ENCODE data around the gene GALNT14. TPM values are rescaled to one million over a fixed set of nuclear protein-coding genes. Genes with fewer than 3 reads are reported as not detected.

The GALNT14 gene
- polyA plus RNA-seq, 6 donors from 2014 or later: 0.45 to 1.4 (median 0.64) TPM; not detected in 2

DNA sequence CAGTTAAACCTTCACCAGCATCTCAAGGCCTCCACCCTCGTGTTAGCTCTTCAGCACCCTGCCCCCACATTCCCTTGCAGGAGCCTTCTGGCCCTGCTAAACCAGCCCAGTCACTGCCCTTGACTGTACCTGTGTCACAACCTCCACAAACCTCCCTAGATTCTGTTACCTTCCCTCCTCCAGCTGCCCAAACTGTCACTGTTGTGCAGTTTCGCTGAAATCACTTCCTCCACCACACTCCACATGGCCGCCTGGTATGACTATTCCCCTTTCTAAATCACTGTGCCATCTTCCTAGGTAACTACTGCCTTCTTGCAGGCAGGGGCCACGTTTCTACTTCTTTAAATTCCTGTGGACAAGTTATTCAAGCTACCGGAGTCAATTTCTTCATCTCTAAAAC is 160.2 kb downstream of the GALNT14 start:
- Mint-ChIP-seq H3K4me1 (no peaks in the 10 kb centered on the region), H3K27ac (no peak overlapping the region), H3K36me3 (no peaks in the 10 kb centered on the region), H3K27me3 (no peaks in the 10 kb centered on the region), H3K9me3 (no peaks in the 10 kb centered on the region), H3K4me3 (no peak overlapping the region)
- ATAC-seq (ENCODE audit: low read depth in 2 of 2) (no peak), DNase-seq (no peak)

DNA sequence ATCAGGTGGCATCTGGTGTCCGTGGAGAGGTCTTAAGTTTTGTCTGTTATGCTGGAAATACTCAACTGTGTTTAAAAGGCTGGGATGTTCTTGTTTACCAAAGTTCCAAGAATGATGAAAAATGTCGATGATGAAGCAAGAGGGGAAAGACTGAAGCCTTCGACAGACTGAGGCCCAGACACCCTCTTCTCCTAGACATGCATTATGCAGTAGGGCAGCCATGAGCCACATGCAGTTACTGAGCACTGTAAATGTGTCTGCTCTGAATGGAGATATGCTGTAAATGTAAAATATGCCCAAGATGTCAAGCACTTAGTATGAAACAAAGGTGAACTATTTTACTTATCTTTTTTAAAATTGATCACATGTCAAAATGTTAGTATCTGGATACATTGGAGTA is 163.1 kb downstream of the GALNT14 start:
- Mint-ChIP-seq H3K27ac (no peak overlapping the region), H3K4me1 (no peaks in the 10 kb centered on the region), H3K36me3 (no peaks in the 10 kb centered on the region), H3K4me3 (no peak overlapping the region), H3K9me3 (no peaks in the 10 kb centered on the region), H3K27me3 (no peaks in the 10 kb centered on the region)
- DNase-seq (no peak), ATAC-seq (ENCODE audit: low read depth in 2 of 2) (no peak)

DNA sequence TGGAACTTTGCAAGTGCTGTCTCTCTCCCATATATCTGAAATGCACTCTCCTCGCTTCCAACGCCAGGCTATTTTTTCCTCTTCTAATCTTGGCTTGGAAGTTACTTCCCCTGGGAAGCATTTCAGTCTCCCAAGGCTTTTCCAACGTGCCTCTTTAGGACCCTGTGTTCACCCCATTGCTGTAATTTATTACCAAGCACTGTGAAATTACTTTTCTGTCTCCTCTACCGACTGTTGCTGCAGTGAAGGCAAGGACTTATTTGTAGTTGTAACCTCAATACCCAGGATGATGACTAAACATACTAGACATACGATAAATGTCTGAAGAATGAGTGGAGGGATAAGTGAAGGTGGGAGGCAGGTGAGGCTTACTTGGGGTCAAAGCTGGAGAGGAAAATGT is 163.7 kb downstream of the GALNT14 start:
- Mint-ChIP-seq H3K27me3 (no peaks in the 10 kb centered on the region), H3K9me3 (no peaks in the 10 kb centered on the region), H3K27ac (peak overlapping the region in 1 of 6 donors; percentile 10), H3K36me3 (no peaks in the 10 kb centered on the region), H3K4me3 (no peak overlapping the region), H3K4me1 (no peaks in the 10 kb centered on the region)
- DNase-seq (no peak), ATAC-seq (ENCODE audit: low read depth in 2 of 2) (no peak)

DNA sequence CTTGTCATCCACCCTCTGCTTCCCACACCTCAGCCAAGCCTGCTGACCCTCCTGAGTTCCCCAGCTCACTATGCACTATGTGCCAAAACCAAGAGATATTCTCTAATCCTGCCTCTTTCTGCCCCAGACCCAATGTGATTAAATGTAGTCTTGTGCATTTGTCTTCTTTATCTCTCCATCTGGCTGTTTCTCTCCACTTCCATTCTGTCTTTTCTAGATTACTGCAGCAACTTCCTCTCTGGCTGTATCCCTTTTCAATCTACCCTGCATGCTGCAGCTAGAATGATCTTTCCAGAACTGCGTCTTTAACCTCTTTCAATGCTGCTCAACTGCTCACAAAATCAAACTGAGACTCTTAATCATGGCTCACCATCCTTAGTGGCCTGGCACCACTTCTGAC is 164.1 kb downstream of the GALNT14 start:
- H3K27ac Mint-ChIP-seq: peak overlapping the region in 1 of 6 donors; percentile 47
- H3K9me3 Mint-ChIP-seq: no peaks in the 10 kb centered on the region
- no peaks in the 10 kb centered on the region for H3K27me3 Mint-ChIP-seq
- H3K36me3 Mint-ChIP-seq: no peaks in the 10 kb centered on the region
- H3K4me3 Mint-ChIP-seq: no peak overlapping the region
- DNase-seq (no peak), ATAC-seq (ENCODE audit: low read depth in 2 of 2) (no peak)
- H3K4me1 Mint-ChIP-seq: no peaks in the 10 kb centered on the region

DNA sequence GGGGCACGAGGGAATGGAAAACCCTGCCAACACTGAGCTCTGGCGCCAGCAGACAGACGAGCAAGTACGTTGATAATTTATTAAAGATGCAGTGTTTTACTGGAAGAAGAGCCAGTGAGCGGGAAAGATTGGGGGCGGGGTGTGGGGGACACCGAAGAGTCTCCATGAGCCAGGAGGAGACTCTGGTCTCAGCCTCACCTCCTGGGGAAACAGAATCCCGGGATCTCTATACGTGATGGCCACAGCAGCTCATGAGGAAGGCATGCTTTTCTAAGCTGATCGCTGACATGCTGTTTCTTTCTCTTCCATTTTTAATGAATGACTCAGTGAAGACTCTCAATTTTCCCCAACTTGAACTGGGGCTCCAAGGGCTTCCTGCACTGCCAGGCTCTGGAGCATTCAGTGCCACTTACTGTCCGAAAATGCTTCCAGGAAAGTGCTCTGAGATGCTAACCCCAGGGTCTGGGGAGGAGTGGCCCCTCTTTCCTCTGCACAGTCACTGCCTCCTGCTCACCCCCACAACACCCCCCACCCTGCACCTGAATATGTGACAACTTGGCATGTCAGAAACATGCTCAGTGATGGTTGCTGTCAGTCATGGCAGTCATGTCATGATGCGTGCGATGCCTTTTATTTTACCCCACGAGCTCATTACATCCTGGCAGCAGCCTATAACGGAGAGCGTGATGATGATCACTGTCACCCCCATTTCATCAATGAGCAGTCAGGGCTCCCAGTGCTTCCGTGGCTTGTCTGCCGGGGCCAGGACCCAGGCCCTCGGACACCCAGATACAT is 166.8 kb downstream of the GALNT14 start:
- no peak overlapping the region for H3K4me3 Mint-ChIP-seq
- H3K27me3 Mint-ChIP-seq: no peaks in the 10 kb centered on the region
- DNase-seq (no peak), ATAC-seq (ENCODE audit: low read depth in 2 of 2) (no peak)
- H3K9me3 Mint-ChIP-seq: no peaks in the 10 kb centered on the region
- no peaks in the 10 kb centered on the region for H3K4me1 Mint-ChIP-seq
- no peaks in the 10 kb centered on the region for H3K36me3 Mint-ChIP-seq
- peak overlapping the region in 1 of 6 donors; percentile 60 for H3K27ac Mint-ChIP-seq

DNA sequence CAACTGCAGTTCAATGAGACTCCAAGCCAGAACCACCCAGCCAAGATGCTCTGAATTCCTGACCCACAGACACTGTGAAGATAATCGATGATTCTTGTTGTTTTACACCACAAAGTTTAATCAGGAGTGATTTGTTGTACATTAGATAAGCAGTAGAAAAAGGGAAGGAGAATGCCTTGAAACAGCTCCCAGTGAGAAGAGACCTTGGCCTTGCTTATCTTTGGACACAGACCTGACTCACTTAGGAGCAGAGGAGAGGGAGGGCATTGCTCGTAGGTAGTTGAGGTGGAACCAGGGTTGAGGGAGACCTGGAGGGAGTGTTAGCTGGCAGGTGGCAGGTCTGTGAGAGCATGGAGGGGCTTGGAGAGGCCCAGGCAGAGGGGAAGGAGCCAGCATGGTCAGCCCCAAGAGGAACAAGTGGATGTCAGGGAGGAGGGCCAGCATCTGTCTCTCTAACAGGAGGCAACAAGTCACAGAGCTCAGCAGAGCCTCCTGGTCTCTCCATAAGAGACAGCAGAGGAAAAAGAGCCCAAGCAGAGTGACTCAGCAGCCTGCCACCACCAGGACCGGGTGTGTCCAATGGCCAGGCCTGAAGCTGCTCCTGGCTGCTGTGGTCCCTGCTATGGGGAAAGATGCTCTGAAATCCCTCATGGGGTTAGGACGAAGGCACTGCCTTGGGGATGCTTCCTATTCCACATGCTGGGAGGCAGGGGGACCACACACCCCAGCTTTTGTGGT is 169.4 kb downstream of the GALNT14 start:
- Mint-ChIP-seq H3K9me3 (no peaks in the 10 kb centered on the region), H3K4me1 (no peaks in the 10 kb centered on the region), H3K4me3 (no peak overlapping the region), H3K36me3 (no peaks in the 10 kb centered on the region), H3K27me3 (no peaks in the 10 kb centered on the region), H3K27ac (peak overlapping the region in 2 of 6 donors; percentile 2 to 18)
- ATAC-seq (ENCODE audit: low read depth in 2 of 2): no peak
- no peak for DNase-seq

DNA sequence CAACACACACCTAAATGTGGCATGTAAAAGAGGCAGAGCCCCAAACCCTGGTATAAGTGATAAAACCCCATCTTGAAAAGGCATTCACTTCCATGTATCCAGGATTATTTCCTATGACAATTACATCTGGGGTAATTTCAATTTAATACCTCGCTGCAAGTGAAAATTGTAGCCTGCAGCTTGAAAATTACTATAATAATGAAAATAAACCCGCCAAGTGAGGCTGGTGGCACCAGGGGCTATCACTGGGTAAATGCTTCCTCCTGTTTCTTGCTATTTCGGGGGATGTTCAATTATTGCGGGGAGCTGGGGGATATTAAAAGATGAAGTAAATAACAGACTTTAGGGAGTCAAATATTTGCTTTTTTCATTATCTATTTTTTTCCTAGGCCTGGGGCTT is 171.5 kb downstream of the GALNT14 start:
- H3K27me3 Mint-ChIP-seq: no peaks in the 10 kb centered on the region
- no peaks in the 10 kb centered on the region for H3K9me3 Mint-ChIP-seq
- DNase-seq: no peak
- no peaks in the 10 kb centered on the region for H3K4me1 Mint-ChIP-seq
- no peak overlapping the region for H3K4me3 Mint-ChIP-seq
- no peaks in the 10 kb centered on the region for H3K36me3 Mint-ChIP-seq
- ATAC-seq (ENCODE audit: low read depth in 2 of 2): no peak
- no peak overlapping the region for H3K27ac Mint-ChIP-seq

DNA sequence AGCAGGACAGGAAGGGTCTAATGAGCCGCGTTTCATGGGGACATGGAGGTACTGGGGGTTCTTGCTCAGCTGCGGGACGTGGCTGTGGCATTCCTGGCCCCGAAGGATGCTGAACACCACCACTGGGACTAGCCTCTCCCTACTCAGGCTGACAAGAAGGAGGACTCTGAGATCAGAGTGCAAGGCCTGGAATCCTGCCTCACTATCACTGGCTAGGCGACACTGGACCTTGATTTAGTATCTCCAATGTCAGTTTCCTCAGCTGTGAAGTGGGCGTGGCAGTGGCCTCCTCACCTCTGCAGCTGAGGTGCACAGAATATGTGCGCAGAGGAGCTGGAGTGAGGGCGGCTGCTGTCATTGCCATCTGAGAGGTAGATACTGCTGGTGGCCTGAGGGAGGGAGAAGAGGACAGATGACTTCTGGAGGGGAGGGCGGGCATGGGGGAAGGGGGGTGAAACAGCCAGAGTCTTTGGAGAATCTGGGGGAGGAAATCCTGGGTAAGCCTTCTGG is 173.2 kb downstream of the GALNT14 start:
- no peak overlapping the region for H3K27ac Mint-ChIP-seq
- no peak for ATAC-seq (ENCODE audit: low read depth in 2 of 2)
- H3K4me1 Mint-ChIP-seq: peaks cover 0 to 4% (median 0%) of the 10 kb centered on the region in 3 donors
- DNase-seq: no peak
- no peak overlapping the region for H3K4me3 Mint-ChIP-seq
- H3K9me3 Mint-ChIP-seq: no peaks in the 10 kb centered on the region
- H3K27me3 Mint-ChIP-seq: no peaks in the 10 kb centered on the region
- H3K36me3 Mint-ChIP-seq: no peaks in the 10 kb centered on the region

DNA sequence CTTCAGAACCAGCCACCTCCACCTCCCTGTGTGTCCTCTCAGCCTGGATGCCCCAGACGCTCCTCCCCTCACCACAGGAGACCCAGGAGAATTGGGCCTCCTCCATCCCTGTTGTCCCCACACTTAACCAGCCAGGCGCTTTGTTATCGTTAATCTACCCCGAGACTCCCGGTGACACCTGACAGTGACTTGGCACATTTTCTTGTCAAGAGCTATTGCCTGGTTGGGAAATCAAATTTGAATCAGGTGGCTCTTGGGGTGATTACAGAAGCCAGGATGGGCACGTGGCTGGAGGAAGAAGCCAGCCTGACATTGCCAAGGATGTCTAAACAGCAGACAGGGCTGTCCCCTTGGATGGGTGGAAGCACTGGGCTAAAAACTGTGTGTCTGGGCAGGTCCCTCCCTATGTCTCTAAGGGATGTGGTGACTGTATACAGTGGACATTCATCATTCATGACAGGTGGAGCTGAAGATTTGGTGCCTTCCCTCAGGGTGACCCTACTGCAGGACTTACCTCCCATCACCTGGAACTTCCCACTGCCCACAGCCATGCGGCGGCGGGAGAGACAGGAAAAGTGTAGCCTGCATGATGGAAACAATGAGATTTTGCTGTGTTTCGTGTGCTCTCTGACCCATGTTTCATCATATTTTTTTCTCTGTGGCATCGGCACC is 173.8 kb downstream of the GALNT14 start:
- Mint-ChIP-seq H3K4me1 (peaks cover 0 to 4% (median 0%) of the 10 kb centered on the region in 3 donors), H3K27ac (no peak overlapping the region), H3K27me3 (no peaks in the 10 kb centered on the region), H3K4me3 (no peak overlapping the region), H3K36me3 (no peaks in the 10 kb centered on the region), H3K9me3 (no peaks in the 10 kb centered on the region)
- DNase-seq (no peak), ATAC-seq (ENCODE audit: low read depth in 2 of 2) (no peak)

DNA sequence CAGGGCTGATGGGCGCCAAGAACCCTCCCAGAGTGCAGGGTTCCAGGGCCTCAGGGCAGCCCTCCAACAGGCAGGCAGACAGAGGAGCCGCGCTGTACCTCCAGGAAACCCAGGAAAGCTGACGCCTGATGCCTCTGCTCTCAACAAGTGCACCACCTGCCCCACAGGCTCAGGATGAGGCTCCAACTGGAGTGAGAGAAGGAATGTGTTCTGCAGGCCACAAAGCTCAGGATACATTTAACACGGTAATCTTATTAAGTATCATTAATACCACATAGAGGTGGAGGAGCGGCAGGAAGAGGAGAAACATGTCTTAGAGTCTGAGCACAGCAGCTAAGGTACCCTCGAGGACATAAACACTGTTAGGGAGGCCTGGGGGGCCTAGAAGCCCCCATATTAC is 175.1 kb downstream of the GALNT14 start:
- no peak overlapping the region for H3K4me3 Mint-ChIP-seq
- H3K27me3 Mint-ChIP-seq: no peaks in the 10 kb centered on the region
- H3K36me3 Mint-ChIP-seq: no peaks in the 10 kb centered on the region
- H3K27ac Mint-ChIP-seq: no peak overlapping the region
- H3K4me1 Mint-ChIP-seq: peaks cover 0 to 4% (median 0%) of the 10 kb centered on the region in 3 donors
- peaks cover 0 to 1% (median 0%) of the 10 kb centered on the region in 7 donors for H3K9me3 Mint-ChIP-seq
- DNase-seq: no peak
- no peak for ATAC-seq (ENCODE audit: low read depth in 2 of 2)

DNA sequence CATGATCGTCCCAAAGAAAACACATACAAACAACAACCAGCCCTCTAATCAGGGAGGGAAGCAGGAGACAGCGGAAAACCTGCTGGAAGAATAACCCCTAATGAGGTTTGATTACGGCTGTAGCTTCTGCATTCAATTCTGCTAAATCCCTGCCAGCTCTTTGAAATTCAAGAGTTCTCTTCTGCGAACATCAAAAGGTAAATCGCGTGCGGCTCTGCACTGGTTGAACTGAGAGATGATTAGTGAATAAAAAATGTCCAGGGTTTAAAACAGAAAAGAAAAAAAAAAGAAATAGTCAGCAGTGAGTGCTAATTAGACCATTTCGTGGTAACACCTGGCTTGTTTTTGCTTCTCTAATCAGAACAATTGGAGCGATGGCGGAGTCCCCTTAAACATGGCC is 178.0 kb downstream of the GALNT14 start:
- H3K27me3 Mint-ChIP-seq: no peaks in the 10 kb centered on the region
- H3K4me3 Mint-ChIP-seq: no peak overlapping the region
- DNase-seq (no peak), ATAC-seq (ENCODE audit: low read depth in 2 of 2) (no peak)
- peaks cover 0 to 1% (median 0%) of the 10 kb centered on the region in 7 donors for H3K9me3 Mint-ChIP-seq
- peaks cover 0 to 4% (median 0%) of the 10 kb centered on the region in 3 donors for H3K4me1 Mint-ChIP-seq
- H3K27ac Mint-ChIP-seq: no peak overlapping the region
- no peaks in the 10 kb centered on the region for H3K36me3 Mint-ChIP-seq

DNA sequence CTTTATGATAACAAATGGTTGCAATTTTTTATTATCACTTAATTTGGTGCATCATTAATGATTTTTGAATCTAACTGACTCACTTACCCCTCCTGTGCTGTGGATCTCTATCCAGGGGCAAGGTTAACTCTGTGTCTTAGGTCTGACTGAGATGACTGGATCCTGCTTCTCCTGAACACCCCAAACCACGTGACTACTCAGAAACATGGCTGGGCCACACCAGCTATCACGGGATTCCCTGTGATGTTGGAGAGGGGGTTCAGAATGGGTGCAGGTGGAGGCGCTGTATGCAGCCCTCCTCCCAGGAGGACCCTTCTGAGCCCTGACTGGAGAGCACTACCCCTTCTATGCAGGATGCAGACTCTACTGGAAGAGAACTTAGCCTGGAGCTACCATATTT is 178.6 kb downstream of the GALNT14 start:
- DNase-seq (no peak), ATAC-seq (ENCODE audit: low read depth in 2 of 2) (no peak)
- Mint-ChIP-seq H3K27me3 (no peaks in the 10 kb centered on the region), H3K4me1 (peaks cover 0 to 4% (median 0%) of the 10 kb centered on the region in 3 donors), H3K4me3 (no peak overlapping the region), H3K9me3 (peaks cover 0 to 1% (median 0%) of the 10 kb centered on the region in 7 donors), H3K36me3 (no peaks in the 10 kb centered on the region), H3K27ac (no peak overlapping the region)

DNA sequence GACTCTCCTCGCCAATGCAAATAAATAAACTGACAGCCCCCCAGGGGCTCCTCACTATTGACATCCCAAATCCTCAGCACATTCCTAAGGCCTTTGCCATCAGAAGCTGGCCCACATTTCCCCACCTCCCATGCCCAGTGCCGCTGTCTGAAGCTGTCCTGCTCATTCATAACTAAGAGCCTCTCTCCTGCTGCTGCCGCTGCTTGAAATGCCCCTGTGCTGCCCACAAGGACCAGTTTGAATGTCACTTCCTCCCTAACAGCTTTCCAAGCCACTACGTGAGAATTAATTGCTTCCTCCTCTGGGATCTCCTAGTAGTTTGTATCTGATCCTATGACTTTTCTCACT is 179.3 kb downstream of the GALNT14 start:
- H3K9me3 Mint-ChIP-seq: peaks cover 0 to 1% (median 0%) of the 10 kb centered on the region in 7 donors
- H3K4me1 Mint-ChIP-seq: peaks cover 0 to 4% (median 2%) of the 10 kb centered on the region in 3 donors
- no peak for DNase-seq
- no peaks in the 10 kb centered on the region for H3K36me3 Mint-ChIP-seq
- no peaks in the 10 kb centered on the region for H3K27me3 Mint-ChIP-seq
- H3K27ac Mint-ChIP-seq: no peak overlapping the region
- H3K4me3 Mint-ChIP-seq: no peak overlapping the region
- ATAC-seq (ENCODE audit: low read depth in 2 of 2): no peak
